B cell (primary cell): ENCODE measurements around the gene TRIM46.
"Not testable (repeated sequence)": the region's sequence is repeated elsewhere in the genome, so short reads cannot be mapped to it uniquely, and the experiment has no call there.

ENCODE experiments used
- CTCF ChIP-seq: fragments of 200-600 bp; IDR thresholded peaks from one replicate; pipeline ENCODE4 v1.8.0; 2022; ENCODE audit warnings: antibody characterized with exemption, mild to moderate bottlenecking
- EZH2 ChIP-seq: IDR thresholded peaks from 2 replicates; pipeline ENCODE4 v1.6.1; 2012; ENCODE audit warnings: borderline replicate concordance, low read depth, mild to moderate bottlenecking, moderate library complexity, low read length; ENCODE audit not compliant: insufficient read depth, poor library complexity, severe bottlenecking

GRCh38 chr1:155162631-155163030 lies 11.0 kb upstream of the TRIM46 start:
- TF ChIP-seq EZH2, CTCF: not testable (repeated sequence)
